Measurements from ENCODE around the gene TMEM255B. TPM values are rescaled to one million over a fixed set of nuclear protein-coding genes. Genes with fewer than 3 reads are reported as not detected.

TMEM255B gene
- total and polyA plus RNA-seq, 2 donors (not counting 3 experiments of a cell fraction or from before 2014, with no cell fraction given), result 105 to 121 TPM

DNA sequence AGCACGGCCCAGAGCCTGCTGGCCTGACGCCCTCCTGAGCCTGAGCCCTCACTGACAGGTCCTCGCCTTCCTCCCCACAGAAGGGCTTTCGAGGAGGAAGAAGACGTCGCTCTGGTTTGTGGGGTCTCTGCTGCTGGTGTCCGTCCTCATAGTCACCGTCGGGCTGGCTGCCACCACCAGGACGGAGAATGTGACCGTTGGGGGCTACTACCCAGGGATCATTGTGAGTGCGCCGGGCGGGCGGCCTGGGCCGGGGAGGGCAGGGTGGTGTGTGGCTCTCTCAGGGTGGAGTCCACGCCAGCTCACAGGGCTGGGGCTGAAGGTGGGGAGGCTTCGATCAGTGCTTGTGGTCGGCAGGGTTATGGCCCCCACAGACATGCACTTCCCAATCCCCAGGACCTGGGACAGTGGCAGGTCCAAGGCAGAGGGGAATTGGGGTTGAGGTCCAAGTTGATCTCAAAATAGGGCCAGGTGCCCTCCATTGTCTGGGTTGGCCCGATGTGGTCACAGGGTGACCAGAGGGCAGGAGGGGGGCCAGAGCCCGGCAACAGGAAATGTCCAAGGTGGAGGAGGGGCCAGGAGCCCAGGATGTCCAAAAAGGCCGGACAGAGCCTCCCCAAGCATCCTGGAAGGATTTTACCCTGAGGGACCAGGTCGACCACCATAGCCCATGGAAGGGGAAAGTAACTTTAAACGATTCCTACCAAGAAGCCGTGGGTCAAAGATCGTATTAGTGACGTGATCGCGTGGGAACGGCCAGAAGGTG, 7.2 kb downstream of the TMEM255B start:
- peaks cover 11% of the 10 kb centered on the region for H3K4me1 ChIP-seq (ENCODE audit: control insufficient read depth, extremely low read depth, insufficient read depth, low read length)
- no peaks in the 10 kb centered on the region for H4K20me1 ChIP-seq (replicated peaks; ENCODE audit: control insufficient read depth, extremely low read depth, insufficient read depth, low read length)
- H3K4me2 ChIP-seq (ENCODE audit: insufficient read depth, low read length), result no peak overlapping the region
- H3K36me3 ChIP-seq (ENCODE audit: control insufficient read depth in 2 of 2, extremely low read depth in 1 of 2, insufficient read depth in 2 of 2, low read length in 2 of 2), result peaks cover 22 to 46% of the 10 kb centered on the region in 2 experiments
- H3K9me3 ChIP-seq (replicated peaks; ENCODE audit: control insufficient read depth, insufficient read depth, low read length), result no peaks in the 10 kb centered on the region
- POLR2A ChIA-PET, result no interaction called here
- no peak overlapping the region for H3K9ac ChIP-seq (replicated peaks; ENCODE audit: extremely low read depth, insufficient read depth, low read length)
- no peaks in the 10 kb centered on the region for H3K9me1 ChIP-seq (replicated peaks; ENCODE audit: control insufficient read depth, extremely low read depth, insufficient read depth, low read length)
- no peak overlapping the region for H3K27ac ChIP-seq (ENCODE audit: insufficient read depth, low read depth, low read length)
- BruUV-seq (replicated peaks), result no TSS peak
- no peak overlapping the region for H2AFZ ChIP-seq (ENCODE audit: low read depth, low read length)
- H3K27me3 ChIP-seq (ENCODE audit: control insufficient read depth in 2 of 2, insufficient read depth in 2 of 2, low read length in 2 of 2), result no peaks in the 10 kb centered on the region
- H3K79me2 ChIP-seq (ENCODE audit: control insufficient read depth, insufficient read depth, low read length), result peaks cover 19% of the 10 kb centered on the region
- FAIRE-seq (no peak), DNase-seq (ENCODE audit: low read depth, low spot score) (no peak)
- TF ChIP-seq MYC (IDR thresholded peaks at IDR 0.05; ENCODE audit: low read depth, low read length), result no peak
- no peak for TF ChIP-seq POLR2AphosphoS5 (IDR thresholded peaks at IDR 0.05; ENCODE audit: insufficient read depth, low read depth, low read length)
- TF ChIP-seq JUN (IDR thresholded peaks at IDR 0.05; ENCODE audit: borderline replicate concordance, insufficient read depth, insufficient read length, low read depth), result no peak
- TF ChIP-seq EZH2 (IDR thresholded peaks at IDR 0.05; ENCODE audit: borderline replicate concordance, low read depth, low read length, severe bottlenecking), result no peak
- TF ChIP-seq, protein P1, sequence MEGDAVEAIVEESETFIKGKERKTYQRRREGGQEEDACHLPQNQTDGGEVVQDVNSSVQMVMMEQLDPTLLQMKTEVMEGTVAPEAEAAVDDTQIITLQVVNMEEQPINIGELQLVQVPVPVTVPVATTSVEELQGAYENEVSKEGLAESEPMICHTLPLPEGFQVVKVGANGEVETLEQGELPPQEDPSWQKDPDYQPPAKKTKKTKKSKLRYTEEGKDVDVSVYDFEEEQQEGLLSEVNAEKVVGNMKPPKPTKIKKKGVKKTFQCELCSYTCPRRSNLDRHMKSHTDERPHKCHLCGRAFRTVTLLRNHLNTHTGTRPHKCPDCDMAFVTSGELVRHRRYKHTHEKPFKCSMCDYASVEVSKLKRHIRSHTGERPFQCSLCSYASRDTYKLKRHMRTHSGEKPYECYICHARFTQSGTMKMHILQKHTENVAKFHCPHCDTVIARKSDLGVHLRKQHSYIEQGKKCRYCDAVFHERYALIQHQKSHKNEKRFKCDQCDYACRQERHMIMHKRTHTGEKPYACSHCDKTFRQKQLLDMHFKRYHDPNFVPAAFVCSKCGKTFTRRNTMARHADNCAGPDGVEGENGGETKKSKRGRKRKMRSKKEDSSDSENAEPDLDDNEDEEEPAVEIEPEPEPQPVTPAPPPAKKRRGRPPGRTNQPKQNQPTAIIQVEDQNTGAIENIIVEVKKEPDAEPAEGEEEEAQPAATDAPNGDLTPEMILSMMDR (IDR thresholded peaks at IDR 0.05; ENCODE audit: extremely low read depth in 1 of 2, insufficient read depth in 1 of 2, low read depth in 1 of 2, low read length in 2 of 2), result no peak
- TF ChIP-seq, protein P2, sequence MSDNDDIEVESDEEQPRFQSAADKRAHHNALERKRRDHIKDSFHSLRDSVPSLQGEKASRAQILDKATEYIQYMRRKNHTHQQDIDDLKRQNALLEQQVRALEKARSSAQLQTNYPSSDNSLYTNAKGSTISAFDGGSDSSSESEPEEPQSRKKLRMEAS (IDR thresholded peaks at IDR 0.05; ENCODE audit: insufficient read depth, insufficient read length), result no peak
- TF ChIP-seq GATA2 (IDR thresholded peaks at IDR 0.05; ENCODE audit: insufficient read depth, insufficient read length, low read depth, low read length), result no peak
- TF ChIP-seq FOS (IDR thresholded peaks at IDR 0.05; ENCODE audit: borderline replicate concordance, insufficient read depth, low read length), result no peak
- TF ChIP-seq POLR2A (IDR thresholded peaks at IDR 0.05; ENCODE audit: low read depth, low read length), result no peak
- CTCF ChIA-PET, result no interaction called here
- intact Hi-C loops (cut with micrococcal nuclease), result no loop called here
- dilution Hi-C loops (cut with MboI; ENCODE audit: extremely low pct_ligation_motif_present, low sequenced_read_pairs), result no loop called here
- H3K4me3 ChIP-seq (replicated peaks in 1 of 3; ENCODE audit: insufficient read depth in 1 of 3, low read depth in 1 of 3, low read length in 3 of 3), result no peak overlapping the region
